RPMI7951 (cell line): ENCODE data around the gene DDX28. TPM values are rescaled to one million over a fixed set of nuclear protein-coding genes. Genes with fewer than 3 reads are reported as not detected.

Source experiments
- total RNA-seq: library from RNA; depleted of rRNA; stranded (reverse); fragments of >200 nt; shearing (Covaris generic); gene quantifications from 2 replicates; pipeline ENCODE4 v1.2.3, GENCODE V29; 2014; rRNA removed

DDX28 gene
- total RNA-seq, 1 experiment from 2014 or later = 6.6 TPM

Other genes with a start within 250 kb of the DDX28 start
- gene RANBP10, start 216.7 kb downstream of the DDX28 start, total RNA-seq = 2.6 and 2.9 TPM in 2 replicates
- 0.49 TPM in 1 of 2 replicates, not detected in the other for gene TSNAXIP1, start 216.3 kb downstream of the DDX28 start, total RNA-seq
- gene THAP11, start 180.9 kb downstream of the DDX28 start, total RNA-seq = 36.2 and 41.8 TPM in 2 replicates
- gene NUTF2, start 176.3 kb downstream of the DDX28 start, total RNA-seq = 392 and 459 TPM in 2 replicates
- gene CENPT, start 175.5 kb downstream of the DDX28 start, total RNA-seq = 28.5 and 31.2 TPM in 2 replicates
- gene EDC4, start 150.2 kb downstream of the DDX28 start, total RNA-seq = 39.7 and 42.4 TPM in 2 replicates
- gene NRN1L, start 138.3 kb downstream of the DDX28 start, total RNA-seq = 1.3 TPM in 1 of 2 replicates, not detected in the other
- gene PSKH1, start 130.0 kb downstream of the DDX28 start, total RNA-seq = 4.7 and 5.5 TPM in 2 replicates
- 0.24 and 0.98 TPM in 2 replicates for gene CTRL, start 91.4 kb downstream of the DDX28 start, total RNA-seq
- gene PSMB10, start 86.4 kb downstream of the DDX28 start, total RNA-seq = 75.7 and 107 TPM in 2 replicates
- gene LCAT, start 79.1 kb downstream of the DDX28 start, total RNA-seq = 3.1 and 6.0 TPM in 2 replicates
- 23.6 and 37.0 TPM in 2 replicates for gene SLC12A4, start 54.6 kb downstream of the DDX28 start, total RNA-seq
- not detected in 2 replicates for gene DPEP3, start 42.7 kb downstream of the DDX28 start, total RNA-seq
- gene DPEP2, start 23.7 kb downstream of the DDX28 start, total RNA-seq = not detected in 2 replicates
- gene DPEP2NB, start 7.3 kb downstream of the DDX28 start, total RNA-seq = not detected in 2 replicates
- gene DUS2, start 52 bp upstream of the DDX28 start, total RNA-seq = 18.7 and 18.9 TPM in 2 replicates
- gene NFATC3, start 62.1 kb upstream of the DDX28 start, total RNA-seq = 22.0 and 22.5 TPM in 2 replicates
- gene ESRP2, start 212.9 kb upstream of the DDX28 start, total RNA-seq = 0.24 TPM in 1 of 2 replicates, not detected in the other
- 23.0 and 24.4 TPM in 2 replicates for gene PLA2G15, start 222.1 kb upstream of the DDX28 start, total RNA-seq
- 22.6 and 23.9 TPM in 2 replicates for gene SLC7A6, start 241.3 kb upstream of the DDX28 start, total RNA-seq